ENCODE measurements around the gene ZFYVE27.

- TF ChIP-seq CTCF (IDR thresholded peaks at IDR 0.05) (no peak), ZNF423 (CRISPR knock-in tag; IDR thresholded peaks at IDR 0.05) (no peak), NFYB (CRISPR knock-in tag; conservative IDR thresholded peaks at IDR 0.05; ENCODE audit: low read depth) (no peak), CREB1 (CRISPR knock-in tag; IDR thresholded peaks at IDR 0.05) (no peak), ATF3 (CRISPR knock-in tag; conservative IDR thresholded peaks at IDR 0.05) (no peak), MAX (CRISPR knock-in tag; IDR thresholded peaks at IDR 0.05) (no peak), ZBTB43 (CRISPR knock-in tag; IDR thresholded peaks at IDR 0.05) (no peak), SMAD3 (CRISPR knock-in tag; IDR thresholded peaks at IDR 0.05; ENCODE audit: borderline replicate concordance) (no peak), MLX (CRISPR knock-in tag; IDR thresholded peaks at IDR 0.05) (no peak), ZNF396 (CRISPR knock-in tag; IDR thresholded peaks at IDR 0.05; ENCODE audit: borderline replicate concordance) (no peak), ETV6 (CRISPR knock-in tag; IDR thresholded peaks at IDR 0.05) (no peak), TP53 (CRISPR knock-in tag; IDR thresholded peaks at IDR 0.05) (no peak), ARID4B (CRISPR knock-in tag; IDR thresholded peaks at IDR 0.05; ENCODE audit: borderline replicate concordance) (no peak)
These were observed 25.0 kb upstream of the ZFYVE27 start for GRCh38 chr10:97711640-97712572.

Measured in WTC11 (cell line).